Measurements from ENCODE around the gene MTMR12.

The MTMR12 gene

DNA sequence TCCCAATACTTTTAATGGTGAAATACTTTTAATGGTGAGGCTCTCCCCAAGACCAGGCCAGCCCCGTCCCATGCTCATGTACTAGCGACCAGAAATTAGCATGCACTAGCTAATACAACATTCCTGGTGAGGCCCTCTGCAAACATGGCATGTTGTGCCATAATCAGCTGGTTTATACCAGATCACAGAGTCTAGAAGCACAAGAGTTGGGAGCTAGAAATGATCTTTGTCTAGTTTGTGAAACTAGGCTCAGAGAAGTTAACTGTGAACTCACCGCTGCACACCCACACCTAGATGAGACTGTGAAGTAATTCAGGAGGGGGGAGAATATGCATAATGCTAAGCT lies 37.4 kb downstream of the MTMR12 start:
- peaks cover 33% of the 10 kb centered on the region for H3K36me3 Mint-ChIP-seq (ENCODE audit: insufficient read depth)
- peak overlapping the region; percentile 66 for H3K27ac Mint-ChIP-seq (ENCODE audit: low read depth)
- no peaks in the 10 kb centered on the region for H3K9me3 Mint-ChIP-seq
- ATAC-seq (replicated peaks; ENCODE audit: extremely low read depth, poor library complexity, severe bottlenecking) (no peak), DNase-seq (ENCODE audit: low spot score in 2 of 2) (no peak)
- H3K4me1 Mint-ChIP-seq = peaks cover 29% of the 10 kb centered on the region
- H3K27me3 Mint-ChIP-seq = no peaks in the 10 kb centered on the region
- H3K4me3 Mint-ChIP-seq = no peak overlapping the region

DNA sequence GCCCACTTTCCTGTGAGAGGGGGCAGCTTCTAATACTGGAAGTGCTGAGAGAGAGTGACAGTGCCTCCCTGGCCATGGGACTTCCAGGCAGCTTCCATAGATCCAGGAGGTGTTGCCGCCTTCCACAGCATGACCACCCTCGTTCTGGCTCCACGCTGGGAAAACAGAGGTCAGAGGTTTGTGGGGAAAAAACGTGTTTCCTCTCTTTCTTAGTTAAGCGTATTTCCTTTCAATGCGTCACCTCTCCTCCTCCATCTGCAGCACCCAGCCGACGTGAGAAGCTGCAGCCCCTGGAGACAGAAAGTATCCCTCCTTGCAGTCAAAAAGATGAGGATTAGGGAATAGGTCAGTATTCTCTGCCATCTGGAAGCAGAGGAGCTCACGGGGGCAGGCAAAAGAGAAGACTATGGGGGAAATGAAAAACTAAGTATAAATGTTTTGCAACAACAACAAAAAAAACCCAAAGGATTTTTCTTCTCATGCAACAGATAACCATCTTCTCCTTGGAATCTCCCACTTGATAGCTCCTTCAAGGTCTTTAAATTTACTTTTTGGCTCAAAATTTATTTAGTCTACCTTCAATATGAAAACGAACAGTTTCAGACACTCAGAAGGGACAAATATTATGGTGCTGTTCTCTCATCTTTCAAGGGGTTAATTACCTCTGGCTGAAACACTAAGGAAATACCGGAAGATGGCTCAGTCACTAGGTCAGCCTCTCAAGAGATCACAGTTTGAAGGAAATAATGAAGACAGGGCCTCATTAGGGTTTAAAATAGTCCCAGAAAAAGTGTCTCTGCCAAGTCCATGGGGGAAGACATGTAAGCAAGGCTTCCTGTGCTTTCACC lies 38.0 kb downstream of the MTMR12 start:
- H3K9me3 Mint-ChIP-seq = no peaks in the 10 kb centered on the region
- H3K27ac Mint-ChIP-seq (ENCODE audit: low read depth) = no peak overlapping the region
- ATAC-seq (replicated peaks; ENCODE audit: extremely low read depth, poor library complexity, severe bottlenecking) (no peak), DNase-seq (ENCODE audit: low spot score in 2 of 2) (no peak)
- H3K4me3 Mint-ChIP-seq = no peak overlapping the region
- H3K27me3 Mint-ChIP-seq = no peaks in the 10 kb centered on the region
- peaks cover 38% of the 10 kb centered on the region for H3K36me3 Mint-ChIP-seq (ENCODE audit: insufficient read depth)
- peaks cover 23% of the 10 kb centered on the region for H3K4me1 Mint-ChIP-seq

DNA sequence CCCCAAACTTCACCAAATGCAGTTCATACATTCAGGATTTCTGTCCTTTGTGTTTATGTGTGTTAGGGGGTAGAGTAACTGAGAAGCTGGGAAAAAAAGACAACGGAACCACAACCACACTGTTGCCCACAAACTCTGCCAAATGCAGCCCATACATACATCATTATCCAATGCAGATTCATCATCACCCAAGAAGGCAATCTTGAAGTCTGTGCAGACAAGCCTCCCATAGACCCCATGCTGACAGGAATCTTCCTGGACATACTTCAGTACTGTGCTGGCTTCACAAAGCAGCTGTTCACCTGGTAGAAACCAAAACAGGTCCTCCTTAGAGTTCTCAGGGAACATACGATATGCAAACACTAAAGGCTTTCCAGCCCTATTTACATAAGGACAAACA lies 38.9 kb downstream of the MTMR12 start:
- Mint-ChIP-seq H3K4me3 (no peak overlapping the region), H3K9me3 (no peaks in the 10 kb centered on the region), H3K27ac (ENCODE audit: low read depth) (no peak overlapping the region), H3K4me1 (peaks cover 22% of the 10 kb centered on the region), H3K27me3 (no peaks in the 10 kb centered on the region), H3K36me3 (ENCODE audit: insufficient read depth) (peaks cover 44% of the 10 kb centered on the region)
- DNase-seq (ENCODE audit: low spot score in 2 of 2) = no peak
- ATAC-seq (replicated peaks; ENCODE audit: extremely low read depth, poor library complexity, severe bottlenecking) = no peak

- peaks cover 53% of the 10 kb centered on the region for H3K36me3 Mint-ChIP-seq (ENCODE audit: insufficient read depth)
These were observed 40.0 kb downstream of the MTMR12 start for GRCh38 chr5:32272746-32273145.

GRCh38 chr5:32270946-32271345 lies 41.8 kb downstream of the MTMR12 start:
- DNase-seq (ENCODE audit: low spot score in 2 of 2) = no peak
- H3K9me3 Mint-ChIP-seq = no peaks in the 10 kb centered on the region
- no peaks in the 10 kb centered on the region for H3K27me3 Mint-ChIP-seq
- no peak overlapping the region for H3K27ac Mint-ChIP-seq (ENCODE audit: low read depth)
- peaks cover 68% of the 10 kb centered on the region for H3K36me3 Mint-ChIP-seq (ENCODE audit: insufficient read depth)
- ATAC-seq (replicated peaks; ENCODE audit: extremely low read depth, poor library complexity, severe bottlenecking) = no peak
- no peak overlapping the region for H3K4me3 Mint-ChIP-seq
- H3K4me1 Mint-ChIP-seq = peaks cover 4% of the 10 kb centered on the region

More at GRCh38 chr5:32272746-32273145, 40.0 kb downstream of the MTMR12 start:
- peak overlapping the region; percentile 70 for H3K27ac Mint-ChIP-seq (ENCODE audit: low read depth)
- no peaks in the 10 kb centered on the region for H3K27me3 Mint-ChIP-seq
- no peak overlapping the region for H3K4me3 Mint-ChIP-seq
- H3K9me3 Mint-ChIP-seq = no peaks in the 10 kb centered on the region
- ATAC-seq (replicated peaks; ENCODE audit: extremely low read depth, poor library complexity, severe bottlenecking) (no peak), DNase-seq (ENCODE audit: low spot score in 2 of 2) (no peak)
- peaks cover 13% of the 10 kb centered on the region for H3K4me1 Mint-ChIP-seq

DNA sequence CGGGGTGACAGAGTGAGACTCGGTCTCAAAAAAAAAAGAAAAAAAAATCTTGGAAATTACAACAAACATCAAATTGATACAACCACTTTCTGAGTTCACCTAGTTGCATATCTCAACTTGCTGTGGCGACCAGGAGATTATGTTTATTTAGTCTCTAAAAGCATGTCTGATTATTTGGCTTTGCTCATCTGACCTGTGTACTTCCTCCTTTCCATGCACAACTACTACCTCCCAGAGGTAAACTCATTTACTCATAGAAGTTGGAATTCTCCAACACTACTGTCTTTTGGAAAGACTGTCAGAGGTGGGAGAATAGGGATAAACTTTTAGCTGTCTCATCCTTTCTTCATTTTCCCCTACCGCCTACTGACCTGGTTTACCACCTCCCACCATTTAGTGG lies 42.6 kb downstream of the MTMR12 start:
- no peak overlapping the region for H3K27ac Mint-ChIP-seq (ENCODE audit: low read depth)
- DNase-seq (ENCODE audit: low spot score in 2 of 2) (no peak), ATAC-seq (replicated peaks; ENCODE audit: extremely low read depth, poor library complexity, severe bottlenecking) (no peak)
- peaks cover 70% of the 10 kb centered on the region for H3K36me3 Mint-ChIP-seq (ENCODE audit: insufficient read depth)
- H3K4me1 Mint-ChIP-seq = no peaks in the 10 kb centered on the region
- no peak overlapping the region for H3K4me3 Mint-ChIP-seq
- no peaks in the 10 kb centered on the region for H3K27me3 Mint-ChIP-seq
- no peaks in the 10 kb centered on the region for H3K9me3 Mint-ChIP-seq

DNA sequence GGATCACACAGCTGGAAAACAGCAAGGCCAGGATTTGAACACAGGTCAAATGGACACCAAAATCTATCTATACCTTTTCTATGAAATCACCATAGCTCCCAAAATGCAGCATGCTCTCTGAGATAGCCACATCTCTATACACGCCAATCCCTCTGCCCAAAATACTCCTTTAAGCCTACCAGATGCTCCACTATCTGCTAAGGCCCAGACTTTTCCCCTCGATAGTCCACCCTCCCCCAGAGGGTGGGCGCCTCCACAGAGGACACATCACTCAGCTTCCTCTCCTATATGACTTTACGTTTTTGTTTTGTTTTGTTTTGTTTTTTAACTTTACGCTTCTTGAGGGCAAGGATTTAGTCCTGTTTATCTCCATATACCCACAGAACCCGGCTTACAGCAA lies 46.8 kb downstream of the MTMR12 start:
- no peak overlapping the region for H3K4me3 Mint-ChIP-seq
- no peaks in the 10 kb centered on the region for H3K9me3 Mint-ChIP-seq
- peaks cover 77% of the 10 kb centered on the region for H3K36me3 Mint-ChIP-seq (ENCODE audit: insufficient read depth)
- peaks cover 7% of the 10 kb centered on the region for H3K4me1 Mint-ChIP-seq
- H3K27ac Mint-ChIP-seq (ENCODE audit: low read depth) = no peak overlapping the region
- H3K27me3 Mint-ChIP-seq = no peaks in the 10 kb centered on the region
- DNase-seq (ENCODE audit: low spot score in 2 of 2) (no peak), ATAC-seq (replicated peaks; ENCODE audit: extremely low read depth, poor library complexity, severe bottlenecking) (no peak)

- Mint-ChIP-seq H3K4me1 (peaks cover 7% of the 10 kb centered on the region), H3K36me3 (ENCODE audit: insufficient read depth) (peaks cover 74% of the 10 kb centered on the region), H3K4me3 (no peak overlapping the region), H3K9me3 (no peaks in the 10 kb centered on the region), H3K27ac (ENCODE audit: low read depth) (no peak overlapping the region), H3K27me3 (no peaks in the 10 kb centered on the region)
- no peak for ATAC-seq (replicated peaks; ENCODE audit: extremely low read depth, poor library complexity, severe bottlenecking)
- no peak for DNase-seq (ENCODE audit: low spot score in 2 of 2)
These were observed 47.7 kb downstream of the MTMR12 start for GRCh38 chr5:32264957-32265572.

GRCh38 chr5:32263684-32264083 lies 49.1 kb downstream of the MTMR12 start:
- no peak for ATAC-seq (replicated peaks; ENCODE audit: extremely low read depth, poor library complexity, severe bottlenecking)
- H3K9me3 Mint-ChIP-seq = no peaks in the 10 kb centered on the region
- peaks cover 77% of the 10 kb centered on the region for H3K36me3 Mint-ChIP-seq (ENCODE audit: insufficient read depth)
- H3K27me3 Mint-ChIP-seq = no peaks in the 10 kb centered on the region
- H3K27ac Mint-ChIP-seq (ENCODE audit: low read depth) = no peak overlapping the region
- no peak overlapping the region for H3K4me3 Mint-ChIP-seq
- H3K4me1 Mint-ChIP-seq = peaks cover 11% of the 10 kb centered on the region
- DNase-seq (ENCODE audit: low spot score in 2 of 2) = no peak

- Mint-ChIP-seq H3K4me1 (peaks cover 11% of the 10 kb centered on the region), H3K36me3 (ENCODE audit: insufficient read depth) (peaks cover 75% of the 10 kb centered on the region), H3K9me3 (no peaks in the 10 kb centered on the region), H3K27me3 (no peaks in the 10 kb centered on the region), H3K4me3 (no peak overlapping the region), H3K27ac (ENCODE audit: low read depth) (peak overlapping the region; percentile 5)
- ATAC-seq (replicated peaks; ENCODE audit: extremely low read depth, poor library complexity, severe bottlenecking) = no peak
- no peak for DNase-seq (ENCODE audit: low spot score in 2 of 2)
These were observed 51.5 kb downstream of the MTMR12 start for GRCh38 chr5:32261198-32261597.

- H3K27me3 Mint-ChIP-seq = no peaks in the 10 kb centered on the region
- peaks cover 11% of the 10 kb centered on the region for H3K4me1 Mint-ChIP-seq
- peaks cover 66% of the 10 kb centered on the region for H3K36me3 Mint-ChIP-seq (ENCODE audit: insufficient read depth)
- ATAC-seq (replicated peaks; ENCODE audit: extremely low read depth, poor library complexity, severe bottlenecking) (no peak), DNase-seq (ENCODE audit: low spot score in 2 of 2) (no peak)
- H3K4me3 Mint-ChIP-seq = no peak overlapping the region
- peak overlapping the region; percentile 61 for H3K27ac Mint-ChIP-seq (ENCODE audit: low read depth)
- H3K9me3 Mint-ChIP-seq = no peaks in the 10 kb centered on the region
These were observed 53.7 kb downstream of the MTMR12 start for GRCh38 chr5:32259033-32259432.

- Mint-ChIP-seq H3K4me3 (no peak overlapping the region), H3K9me3 (no peaks in the 10 kb centered on the region), H3K4me1 (peaks cover 11% of the 10 kb centered on the region), H3K27me3 (no peaks in the 10 kb centered on the region), H3K27ac (ENCODE audit: low read depth) (peak overlapping the region; percentile 61), H3K36me3 (ENCODE audit: insufficient read depth) (peaks cover 67% of the 10 kb centered on the region)
- ATAC-seq (replicated peaks; ENCODE audit: extremely low read depth, poor library complexity, severe bottlenecking) = no peak
- no peak for DNase-seq (ENCODE audit: low spot score in 2 of 2)
These were observed 54.3 kb downstream of the MTMR12 start for GRCh38 chr5:32258424-32258823.

DNA sequence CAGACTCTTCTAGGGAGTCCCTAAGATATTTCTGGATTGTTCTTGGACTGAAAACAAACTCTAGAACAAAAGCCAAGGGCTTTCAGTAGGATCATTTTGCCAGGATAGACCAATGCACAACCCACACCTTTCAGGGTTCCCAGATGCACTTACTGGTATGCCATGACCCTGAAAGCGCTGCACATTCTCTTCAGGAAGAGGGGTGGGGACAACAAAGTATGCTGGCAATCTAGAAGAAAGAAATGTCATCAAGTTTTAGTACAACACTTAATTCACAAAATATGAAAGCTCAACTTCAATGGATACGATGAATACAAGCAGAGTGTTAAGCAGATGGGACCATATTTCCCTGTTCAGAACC lies 57.2 kb downstream of the MTMR12 start:
- no peak for DNase-seq (ENCODE audit: low spot score in 2 of 2)
- Mint-ChIP-seq H3K36me3 (ENCODE audit: insufficient read depth) (peaks cover 58% of the 10 kb centered on the region), H3K27me3 (no peaks in the 10 kb centered on the region), H3K27ac (ENCODE audit: low read depth) (peak overlapping the region; percentile 19), H3K4me1 (peaks cover 11% of the 10 kb centered on the region), H3K4me3 (no peak overlapping the region), H3K9me3 (no peaks in the 10 kb centered on the region)
- ATAC-seq (replicated peaks; ENCODE audit: extremely low read depth, poor library complexity, severe bottlenecking) = no peak
